ENCODE measurements around the gene STIP1. TPM values are rescaled to one million over a fixed set of nuclear protein-coding genes. Genes with fewer than 3 reads are reported as not detected.

Gene STIP1
- total RNA-seq, 1 experiment from 2014 or later: 557 TPM

DNA sequence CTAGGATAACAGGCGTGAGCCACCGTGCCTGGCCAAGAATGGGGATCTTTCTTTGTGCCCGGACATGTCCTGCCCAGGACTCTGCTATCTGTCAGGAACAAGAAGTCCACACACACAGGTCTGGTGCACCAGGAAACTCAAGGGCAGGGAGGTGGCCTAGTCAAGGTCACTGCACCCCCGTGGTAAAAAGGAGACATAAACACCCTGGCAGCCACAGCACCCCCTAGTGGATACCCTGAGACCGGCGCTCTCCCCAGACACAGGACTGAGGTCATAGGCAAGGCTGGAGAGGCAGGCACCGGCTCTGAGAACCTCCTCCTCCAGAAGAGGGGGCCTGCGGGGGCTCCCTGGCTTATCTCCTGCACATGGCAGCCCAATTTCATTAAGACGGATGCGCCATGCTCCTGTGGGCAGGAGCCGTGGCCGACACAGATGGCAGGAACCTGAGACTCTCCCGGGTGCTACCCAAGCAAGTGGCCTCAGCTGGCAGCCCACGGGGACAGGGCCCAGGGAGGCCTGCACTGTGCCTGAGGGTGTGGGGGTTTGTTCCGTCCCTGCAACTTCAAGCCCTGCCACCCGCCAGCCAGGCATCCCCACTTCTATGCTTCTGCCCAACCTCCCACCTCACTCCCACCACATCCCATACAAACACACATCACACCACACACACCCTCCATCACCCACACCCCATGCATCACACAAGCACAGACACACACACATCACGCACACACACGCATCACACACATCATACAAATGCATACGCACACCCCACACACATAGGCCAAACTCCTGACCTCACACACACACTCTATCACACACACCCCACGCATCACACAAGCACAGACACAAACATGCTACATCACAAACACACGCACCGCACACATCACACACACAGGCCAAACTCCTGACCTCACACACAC is 39.7 kb upstream of the STIP1 start:
- H3K4me2 ChIP-seq (ENCODE audit: low read length): no peak overlapping the region
- ATAC-seq (peak; percentile 57), DNase-seq (peak; percentile 64)
- intact Hi-C loops (cut with micrococcal nuclease): loop anchor here (5.0 to 10.0 kb wide), 2 partner anchors 54 to 381 kb away; partner anchors contain the start of gene ZFTA
- no peaks in the 10 kb centered on the region for H3F3A ChIP-seq (ENCODE audit: low read length, unreplicated experiment)
- no peaks in the 10 kb centered on the region for H3K4me1 ChIP-seq (ENCODE audit: insufficient read depth, low read length)
- no peaks in the 10 kb centered on the region for H3K27me3 ChIP-seq (ENCODE audit: low read length)
- TF ChIP-seq, protein P1, sequence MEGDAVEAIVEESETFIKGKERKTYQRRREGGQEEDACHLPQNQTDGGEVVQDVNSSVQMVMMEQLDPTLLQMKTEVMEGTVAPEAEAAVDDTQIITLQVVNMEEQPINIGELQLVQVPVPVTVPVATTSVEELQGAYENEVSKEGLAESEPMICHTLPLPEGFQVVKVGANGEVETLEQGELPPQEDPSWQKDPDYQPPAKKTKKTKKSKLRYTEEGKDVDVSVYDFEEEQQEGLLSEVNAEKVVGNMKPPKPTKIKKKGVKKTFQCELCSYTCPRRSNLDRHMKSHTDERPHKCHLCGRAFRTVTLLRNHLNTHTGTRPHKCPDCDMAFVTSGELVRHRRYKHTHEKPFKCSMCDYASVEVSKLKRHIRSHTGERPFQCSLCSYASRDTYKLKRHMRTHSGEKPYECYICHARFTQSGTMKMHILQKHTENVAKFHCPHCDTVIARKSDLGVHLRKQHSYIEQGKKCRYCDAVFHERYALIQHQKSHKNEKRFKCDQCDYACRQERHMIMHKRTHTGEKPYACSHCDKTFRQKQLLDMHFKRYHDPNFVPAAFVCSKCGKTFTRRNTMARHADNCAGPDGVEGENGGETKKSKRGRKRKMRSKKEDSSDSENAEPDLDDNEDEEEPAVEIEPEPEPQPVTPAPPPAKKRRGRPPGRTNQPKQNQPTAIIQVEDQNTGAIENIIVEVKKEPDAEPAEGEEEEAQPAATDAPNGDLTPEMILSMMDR (conservative IDR thresholded peaks at IDR 0.05; ENCODE audit: low read depth, low read length): peak; percentile 87
- TF ChIP-seq EZH2 (IDR thresholded peaks at IDR 0.05; ENCODE audit: low read length, unreplicated experiment): no peak
- H3K27ac ChIP-seq (ENCODE audit: low read length): no peak overlapping the region
- no peak overlapping the region for H3K4me3 ChIP-seq (ENCODE audit: low read length)
- no peak overlapping the region for H2AFZ ChIP-seq (ENCODE audit: low read length)
- H3K79me2 ChIP-seq (ENCODE audit: low read length): no peaks in the 10 kb centered on the region
- ChIA-PET POLR2A (ENCODE audit: unreplicated experiment) (no interaction called here), CTCF (no interaction called here)
- no peak overlapping the region for H3K9ac ChIP-seq (ENCODE audit: low read length)
- no peaks in the 10 kb centered on the region for H3K36me3 ChIP-seq (ENCODE audit: low read depth, low read length)
- H4K20me1 ChIP-seq (ENCODE audit: low read length): no peaks in the 10 kb centered on the region
- H3K9me3 ChIP-seq (ENCODE audit: low read length): no peaks in the 10 kb centered on the region
- no peaks in the 10 kb centered on the region for H3K9me2 ChIP-seq (replicated peaks; ENCODE audit: low read length)
- BruUV-seq (replicated peaks): no TSS peak

DNA sequence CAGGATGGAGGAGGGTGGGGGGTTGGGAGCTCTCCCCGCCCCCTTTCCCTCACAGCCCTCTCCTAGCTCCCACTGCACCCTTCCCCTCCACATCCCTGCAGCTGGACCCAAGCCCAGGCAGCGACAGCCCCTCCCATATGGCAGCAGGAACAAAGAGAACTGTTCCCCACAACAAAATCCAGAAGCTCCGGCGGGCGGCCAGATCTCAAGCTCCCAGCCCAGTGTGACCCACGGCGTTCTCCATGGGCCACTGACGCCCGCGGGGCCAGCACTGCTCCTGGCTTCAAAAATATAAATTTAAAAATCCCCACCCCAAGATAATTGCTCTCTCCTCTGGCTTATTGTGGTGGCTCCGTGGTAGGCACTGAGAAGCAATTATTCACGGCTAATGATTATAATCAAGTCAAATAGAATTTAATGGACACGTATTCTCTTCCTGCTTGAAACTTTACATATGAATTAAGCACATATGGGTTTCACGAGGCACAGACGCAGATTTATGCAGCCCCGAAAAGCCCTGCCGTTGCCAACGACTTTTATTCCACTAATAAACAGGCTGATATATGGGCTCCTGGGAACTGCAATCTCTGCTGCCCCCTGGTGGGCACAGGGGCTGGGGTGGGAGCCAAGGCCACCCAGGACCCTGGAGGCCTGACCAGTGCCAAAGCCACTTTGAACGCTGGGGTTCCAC is 37.6 kb upstream of the STIP1 start:
- H3K79me2 ChIP-seq (ENCODE audit: low read length): no peaks in the 10 kb centered on the region
- no peaks in the 10 kb centered on the region for H3K9me2 ChIP-seq (replicated peaks; ENCODE audit: low read length)
- no peaks in the 10 kb centered on the region for H3K4me1 ChIP-seq (ENCODE audit: insufficient read depth, low read length)
- no peaks in the 10 kb centered on the region for H3K9me3 ChIP-seq (ENCODE audit: low read length)
- H3K27me3 ChIP-seq (ENCODE audit: low read length): no peaks in the 10 kb centered on the region
- no peaks in the 10 kb centered on the region for H4K20me1 ChIP-seq (ENCODE audit: low read length)
- H2AFZ ChIP-seq (ENCODE audit: low read length): no peak overlapping the region
- CTCF ChIA-PET: no interaction called here
- BruUV-seq (replicated peaks): no TSS peak
- no peak overlapping the region for H3K9ac ChIP-seq (ENCODE audit: low read length)
- TF ChIP-seq, protein P1 (conservative IDR thresholded peaks at IDR 0.05; ENCODE audit: low read depth, low read length): peak; percentile 98
- TF ChIP-seq EZH2phosphoT487 (IDR thresholded peaks at IDR 0.05; ENCODE audit: borderline replicate concordance, low read length): no peak
- H3K4me2 ChIP-seq (ENCODE audit: low read length): no peak overlapping the region
- no peaks in the 10 kb centered on the region for H3K36me3 ChIP-seq (ENCODE audit: low read depth, low read length)
- intact Hi-C loops (cut with micrococcal nuclease): loop anchor here (5.0 to 10.0 kb wide), 2 partner anchors 56 to 384 kb away; partner anchors contain the start of gene ZFTA
- H3F3A ChIP-seq (ENCODE audit: low read length, unreplicated experiment): no peaks in the 10 kb centered on the region
- no peak overlapping the region for H3K4me3 ChIP-seq (ENCODE audit: low read length)
- POLR2A ChIA-PET (ENCODE audit: unreplicated experiment): no interaction called here
- H3K27ac ChIP-seq (ENCODE audit: low read length): no peak overlapping the region
- DNase-seq: peak; percentile 82
- peak; percentile 64 for ATAC-seq
